H1 (cell line): ENCODE measurements around the gene ACTG1. TPM values are rescaled to one million over a fixed set of nuclear protein-coding genes. Genes with fewer than 3 reads are reported as not detected.

ENCODE experiments used
- BACH1 ChIP-seq: IDR thresholded peaks from 2 replicates; pipeline ENCODE4 v1.6.1; 2012; ENCODE audit warnings: low read length, improper control_type of control experiment
- CHD7 ChIP-seq: fragments of 300-600 bp; sonication (generic); IDR thresholded peaks from 2 replicates; pipeline ENCODE4 v1.7.1; 2012; ENCODE audit warnings: low read length, moderate library complexity, mild to moderate bottlenecking, inconsistent platforms; ENCODE audit not compliant: insufficient replicate concordance
- EP300 ChIP-seq, 2 experiments: IDR thresholded peaks; 1 replicate in 1 of 2; 2 replicates in 1 of 2; pipeline ENCODE4 v1.6.1; 2011 to 2012; ENCODE audit warnings: low read depth in 2 of 2, low read length in 2 of 2, mild to moderate bottlenecking in 2 of 2, borderline replicate concordance in 1 of 2, inconsistent platforms in 1 of 2, moderate library complexity in 1 of 2
- JUN ChIP-seq: IDR thresholded peaks from 2 replicates; pipeline ENCODE4 v1.6.1; 2011; ENCODE audit warnings: low read depth, mild to moderate bottlenecking, improper control_type of control experiment, low read length
- NRF1 ChIP-seq: IDR thresholded peaks from 2 replicates; pipeline ENCODE4 v1.6.1; 2011; ENCODE audit warnings: mild to moderate bottlenecking, low read depth, low read length, improper control_type of control experiment
- POLR2AphosphoS5 ChIP-seq: IDR thresholded peaks from 2 replicates; pipeline ENCODE4 v1.6.1; 2011; ENCODE audit warnings: low read depth, low read length
- TCF12 ChIP-seq: IDR thresholded peaks from 2 replicates; pipeline ENCODE4 v1.6.1; 2011; ENCODE audit warnings: low read depth, mild to moderate bottlenecking, low read length
- ZNF274 ChIP-seq: IDR thresholded peaks from 2 replicates; pipeline ENCODE4 v1.7.0; 2012; ENCODE audit warnings: low read length, borderline replicate concordance; ENCODE audit errors: extremely low read depth
- polyA plus RNA-seq, 7 experiments: library from polyadenylated mRNA; depleted of rRNA in 3 of 7; stranded (reverse) in 5 of 7; unstranded in 2 of 7; fragments of >200 nt in 5 of 7; fragments of 200-250 nt in 2 of 7; gene quantifications; 1 replicate in 5 of 7; 2 replicates in 1 of 7; 4 replicates in 1 of 7; pipeline versions ENCODE4 v1.2.1 to v1.2.3, GENCODE V29; 2011 to 2013; ENCODE audit warnings: missing spikeins in 2 of 7, mixed read lengths in 2 of 7
- total RNA-seq: library from RNA; stranded (reverse); fragmentation: NEBNext Ultra II Directional; extraction: Animal tissue kit (Norgen Biotek cat#: 25700); gene quantifications from 2 replicates; pipeline ENCODE4 v1.2.1, GENCODE V29; 2021

The ACTG1 gene
- total and polyA plus RNA-seq, 2 of the 8 experiments (the other 6 are each of a cell fraction or from before 2014, with no cell fraction given) = 3,535 to 5,010 TPM

- TF ChIP-seq CHD7 (no peak), BACH1 (no peak), EP300 (IDR thresholded peaks at IDR 0.05; ENCODE audit: borderline replicate concordance in 1 of 2, low read depth in 2 of 2, low read length in 2 of 2) (no peak), POLR2AphosphoS5 (no peak), ZNF274 (no peak), NRF1 (no peak), TCF12 (no peak), JUN (no peak)
These were observed 20.4 kb downstream of the ACTG1 start (continued) for GRCh38 chr17:81492202-81492601.
